GM19023 (cell line): ENCODE measurements around the gene KRTAP5-11.
"Not testable (repeated sequence)": the region's sequence is repeated elsewhere in the genome, so short reads cannot be mapped to it uniquely, and the experiment has no call there.

Experiments
- ATAC-seq: cut with Tn5 transposase; IDR thresholded peaks from one replicate; pipeline ENCODE4 v1.9.1; 2021; ENCODE audit warnings: mild to moderate bottlenecking, moderate library complexity; ENCODE audit not compliant: unreplicated experiment

The KRTAP5-11 gene

DNA sequence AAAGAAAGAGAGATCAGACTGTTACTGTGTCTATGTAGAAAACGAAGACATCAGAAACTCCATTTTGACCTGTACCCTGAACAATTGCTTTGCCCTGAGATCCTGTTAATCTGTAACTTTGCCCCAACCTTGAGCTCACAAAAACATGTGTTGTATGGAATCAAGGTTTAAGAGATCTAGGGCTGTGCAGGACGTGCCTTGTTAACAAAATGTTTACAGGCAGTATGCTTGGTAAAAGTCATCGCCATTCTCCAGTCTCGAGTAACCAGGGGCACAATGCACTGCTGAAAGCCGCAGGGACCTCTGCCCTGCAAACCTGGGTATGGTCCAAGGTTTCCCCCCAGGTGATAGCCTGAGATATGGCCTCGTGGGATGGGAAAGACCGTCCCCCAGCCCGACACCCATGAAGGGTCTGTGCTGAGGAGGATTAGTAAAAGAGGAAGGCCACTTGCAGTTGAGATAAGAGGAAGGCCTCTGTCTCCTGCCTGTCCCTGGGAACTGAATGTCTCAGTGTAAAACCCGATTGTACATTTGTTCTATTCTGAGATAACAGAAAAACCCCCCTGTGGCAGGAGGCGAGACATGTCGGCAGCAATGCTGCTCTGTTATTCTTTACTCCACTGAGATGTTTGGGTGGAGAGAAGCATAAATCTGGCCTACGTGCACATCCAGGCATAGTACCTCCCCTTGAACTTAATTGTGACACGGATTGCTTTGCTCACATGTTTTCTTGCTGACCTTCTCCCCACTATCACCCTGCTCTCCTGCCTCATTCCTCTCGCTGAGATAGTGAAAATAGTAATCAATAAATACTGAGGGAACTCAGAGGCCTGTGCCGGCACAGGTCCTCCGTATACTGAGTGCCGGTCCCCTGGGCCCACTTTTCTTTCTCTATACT is 47.7 kb downstream of the KRTAP5-11 start:
- not testable (repeated sequence) for ATAC-seq

GRCh38 chr11:71532036-71532610 is 50.6 kb downstream of the KRTAP5-11 start:
- no peak for ATAC-seq
